Activated CD8-positive, alpha-beta memory T cell treated with anti-CD3 and anti-CD28 coated beads, Interleukin-2, amount 10 ng/mL, durations not matched to agents 7 days and 5 days (primary cell): ENCODE data around the gene HTR3C. TPM values are rescaled to one million over a fixed set of nuclear protein-coding genes. Genes with fewer than 3 reads are reported as not detected.
"Not testable (repeated sequence)": the region's sequence is repeated elsewhere in the genome, so short reads cannot be mapped to it uniquely, and the experiment has no call there.

ENCODE experiments used
- ATAC-seq: fragments of 150-1000 bp; cut with Tn5 transposase; one replicate; pipeline ENCODE4 v1.10.0; 2021; ENCODE audit warnings: moderate library complexity
- CTCF ChIA-PET: fragments of 350-600 bp; sonication (Branson Sonifier 250); formaldehyde crosslinking; loops from one replicate; lab custom pipeline; 2021; ENCODE audit warnings: antibody characterized with exemption; lab: Charles Lee
- DNase-seq: peaks from one replicate; pipeline ENCODE4 v3.0.0-alpha.2; 2020
- H3K27ac Mint-ChIP-seq: one replicate; pipeline ENCODE4 v1.8.0; 2021; ENCODE audit warnings: mild to moderate bottlenecking, mixed read lengths
- H3K27me3 Mint-ChIP-seq: one replicate; pipeline ENCODE4 v1.8.0; 2021; ENCODE audit warnings: mixed read lengths
- H3K36me3 Mint-ChIP-seq: one replicate; pipeline ENCODE4 v1.8.0; 2021; ENCODE audit warnings: mild to moderate bottlenecking, mixed read lengths
- H3K4me1 Mint-ChIP-seq: one replicate; pipeline ENCODE4 v1.8.0; 2021; ENCODE audit warnings: mixed read lengths
- H3K4me3 Mint-ChIP-seq: one replicate; pipeline ENCODE4 v1.8.0; 2021; ENCODE audit warnings: mild to moderate bottlenecking, moderate library complexity, mixed read lengths
- H3K9me3 Mint-ChIP-seq: one replicate; pipeline ENCODE4 v1.8.0; 2022; ENCODE audit warnings: low read depth, mixed read lengths
- total RNA-seq, 2 experiments: library from RNA; stranded (reverse); gene quantifications; one replicate each; pipeline ENCODE4 v1.2.3, GENCODE V29; 2021

HTR3C gene, protein sequence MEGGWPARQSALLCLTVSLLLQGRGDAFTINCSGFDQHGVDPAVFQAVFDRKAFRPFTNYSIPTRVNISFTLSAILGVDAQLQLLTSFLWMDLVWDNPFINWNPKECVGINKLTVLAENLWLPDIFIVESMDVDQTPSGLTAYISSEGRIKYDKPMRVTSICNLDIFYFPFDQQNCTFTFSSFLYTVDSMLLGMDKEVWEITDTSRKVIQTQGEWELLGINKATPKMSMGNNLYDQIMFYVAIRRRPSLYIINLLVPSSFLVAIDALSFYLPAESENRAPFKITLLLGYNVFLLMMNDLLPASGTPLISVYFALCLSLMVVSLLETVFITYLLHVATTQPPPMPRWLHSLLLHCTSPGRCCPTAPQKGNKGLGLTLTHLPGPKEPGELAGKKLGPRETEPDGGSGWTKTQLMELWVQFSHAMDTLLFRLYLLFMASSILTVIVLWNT
- total RNA-seq, result not detected

- CTCF ChIA-PET, result no interaction called here
- no peaks in the 10 kb centered on the region for H3K9me3 Mint-ChIP-seq
- no peak within 1 kb of the TSS for H3K4me3 Mint-ChIP-seq
- H3K36me3 Mint-ChIP-seq, result no peaks in the 10 kb centered on the region
- DNase-seq (no peak), ATAC-seq (no peak)
- H3K27ac Mint-ChIP-seq, result no peak within 1 kb of the TSS
- H3K27me3 Mint-ChIP-seq, result peaks cover 10% of the 10 kb centered on the region
- no peaks in the 10 kb centered on the region for H3K4me1 Mint-ChIP-seq
Measured at GRCh38 chr3:184052767-184053166, at the start of gene HTR3C. HTR3C (plus strand) TSS chr3:184053047; CDS start chr3:184053081, 34 bp downstream.

- CTCF ChIA-PET, result no interaction called here
- no peak for ATAC-seq
- Mint-ChIP-seq H3K4me3 (no peak overlapping the region), H3K9me3 (no peaks in the 10 kb centered on the region), H3K27ac (no peak overlapping the region), H3K4me1 (peaks cover 8% of the 10 kb centered on the region), H3K27me3 (no peaks in the 10 kb centered on the region), H3K36me3 (no peaks in the 10 kb centered on the region)
- DNase-seq, result no peak
Measured at GRCh38 chr3:184003187-184003967, 49.5 kb upstream of the HTR3C start.

DNA sequence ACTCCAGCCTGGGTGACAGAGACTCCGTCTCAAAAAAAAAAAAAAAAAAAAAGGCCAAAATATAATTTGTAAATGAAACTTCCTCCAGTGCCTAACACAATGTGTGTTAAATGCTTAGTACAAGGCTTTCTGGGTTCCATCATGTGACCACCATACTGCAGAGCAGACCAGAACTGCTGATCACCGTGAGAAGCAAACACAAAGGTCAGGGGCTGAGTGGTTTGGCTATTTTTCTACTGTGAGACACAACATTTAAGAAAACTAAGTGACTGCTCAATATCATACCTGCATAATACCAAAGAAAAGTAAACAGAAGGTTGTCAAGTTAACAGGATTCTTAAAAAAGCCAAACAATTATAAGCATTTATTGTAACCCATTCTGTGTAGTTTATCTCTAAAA is 48.4 kb upstream of the HTR3C start:
- Mint-ChIP-seq H3K36me3 (no peaks in the 10 kb centered on the region), H3K27me3 (no peaks in the 10 kb centered on the region), H3K27ac (no peak overlapping the region), H3K4me1 (peaks cover 8% of the 10 kb centered on the region), H3K9me3 (no peaks in the 10 kb centered on the region), H3K4me3 (no peak overlapping the region)
- no peak for ATAC-seq
- CTCF ChIA-PET, result no interaction called here
- no peak for DNase-seq

DNA sequence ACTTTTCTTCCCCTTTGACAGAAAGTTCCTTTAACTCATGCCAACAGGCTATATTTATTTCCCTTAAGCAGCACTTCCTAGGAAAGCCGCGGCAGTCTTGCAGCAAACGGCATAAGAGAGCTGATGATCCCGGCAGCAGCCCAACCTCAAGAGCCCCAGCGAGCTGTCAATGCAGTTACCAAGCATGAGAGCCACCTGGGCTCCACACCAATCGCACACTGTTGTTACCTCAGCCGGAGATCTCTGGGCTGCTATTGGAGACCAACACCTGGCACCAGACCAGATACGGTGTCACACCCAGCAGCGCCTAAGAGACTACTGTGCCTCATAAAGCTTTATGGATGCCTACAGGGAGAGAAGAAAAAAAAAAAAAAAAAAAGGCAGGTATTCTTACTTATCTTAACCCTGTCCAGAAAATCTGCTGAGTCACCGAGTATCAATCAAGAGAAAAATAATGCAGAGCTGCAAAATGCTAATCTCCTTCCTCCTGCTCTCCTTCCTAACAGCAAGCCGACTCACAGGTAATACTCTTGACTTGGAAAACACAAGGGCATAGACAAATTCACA is 46.8 kb upstream of the HTR3C start:
- CTCF ChIA-PET, result interaction anchor here (1.3 to 3.6 kb wide), 3 partner anchors 10 to 111 kb away, joined by 5 to 15 read pairs (median 8); partner anchors contain the start of gene ABCC5
- DNase-seq (no peak), ATAC-seq (no peak)
- Mint-ChIP-seq H3K27ac (no peak overlapping the region), H3K36me3 (no peaks in the 10 kb centered on the region), H3K4me1 (peaks cover 8% of the 10 kb centered on the region), H3K4me3 (no peak overlapping the region), H3K27me3 (no peaks in the 10 kb centered on the region), H3K9me3 (no peaks in the 10 kb centered on the region)

DNA sequence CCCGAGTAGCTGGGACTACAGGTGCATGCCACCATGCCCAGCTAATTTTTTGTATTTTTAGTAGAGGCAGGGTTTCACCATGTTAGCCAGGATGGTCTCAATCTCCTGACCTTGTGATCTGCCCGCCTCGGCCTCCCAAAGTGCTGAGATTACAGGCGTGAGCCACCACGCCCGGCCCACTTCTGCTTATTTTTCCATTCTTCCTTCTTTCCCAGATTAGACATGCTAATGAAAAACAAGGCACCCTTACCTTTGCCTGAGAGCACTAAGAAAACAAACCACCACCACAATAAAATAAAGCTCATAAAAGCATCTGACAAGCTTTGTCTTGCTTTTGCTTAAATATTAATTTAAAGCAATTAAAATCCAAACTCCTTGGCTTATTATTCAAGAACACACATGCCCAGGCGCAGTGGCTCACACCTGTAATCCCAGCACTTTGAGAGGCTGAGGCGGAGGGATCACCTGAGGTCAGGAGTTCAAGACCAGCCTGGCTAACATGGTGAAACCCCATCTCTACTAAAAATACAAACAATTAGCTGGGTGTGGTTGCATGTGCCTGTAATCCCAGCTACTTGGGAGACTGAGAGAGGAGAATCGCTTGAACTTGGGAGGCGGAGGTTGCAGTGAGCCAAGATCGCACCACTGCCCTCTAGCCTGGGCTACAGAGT is 45.6 kb upstream of the HTR3C start:
- CTCF ChIA-PET, result interaction anchor here (1.3 to 3.6 kb wide), 2 partner anchors 11 to 112 kb away, joined by 5 to 15 read pairs; partner anchors contain the start of gene ABCC5
- H3K9me3 Mint-ChIP-seq, ATAC-seq, H3K4me1 Mint-ChIP-seq, H3K27me3 Mint-ChIP-seq, H3K36me3 Mint-ChIP-seq, H3K27ac Mint-ChIP-seq, DNase-seq, H3K4me3 Mint-ChIP-seq: not testable (repeated sequence)

- ATAC-seq, result no peak
- Mint-ChIP-seq H3K9me3 (no peaks in the 10 kb centered on the region), H3K4me1 (peaks cover 8% of the 10 kb centered on the region), H3K36me3 (no peaks in the 10 kb centered on the region), H3K27me3 (no peaks in the 10 kb centered on the region), H3K27ac (no peak overlapping the region), H3K4me3 (no peak overlapping the region)
- CTCF ChIA-PET, result interaction anchor here (3.6 kb wide), 1 partner anchor 10 kb away, joined by 15 read pairs; the partner anchor contains the start of gene ABCC5
- DNase-seq, result no peak
Measured at GRCh38 chr3:184008161-184008560, 44.7 kb upstream of the HTR3C start.

GRCh38 chr3:184011230-184011876 is 41.5 kb upstream of the HTR3C start:
- Mint-ChIP-seq H3K27me3 (no peaks in the 10 kb centered on the region), H3K4me1 (peaks cover 11% of the 10 kb centered on the region), H3K27ac (no peak overlapping the region), H3K36me3 (no peaks in the 10 kb centered on the region), H3K9me3 (no peaks in the 10 kb centered on the region), H3K4me3 (no peak overlapping the region)
- ATAC-seq (no peak), DNase-seq (no peak)
- CTCF ChIA-PET, result no interaction called here

DNA sequence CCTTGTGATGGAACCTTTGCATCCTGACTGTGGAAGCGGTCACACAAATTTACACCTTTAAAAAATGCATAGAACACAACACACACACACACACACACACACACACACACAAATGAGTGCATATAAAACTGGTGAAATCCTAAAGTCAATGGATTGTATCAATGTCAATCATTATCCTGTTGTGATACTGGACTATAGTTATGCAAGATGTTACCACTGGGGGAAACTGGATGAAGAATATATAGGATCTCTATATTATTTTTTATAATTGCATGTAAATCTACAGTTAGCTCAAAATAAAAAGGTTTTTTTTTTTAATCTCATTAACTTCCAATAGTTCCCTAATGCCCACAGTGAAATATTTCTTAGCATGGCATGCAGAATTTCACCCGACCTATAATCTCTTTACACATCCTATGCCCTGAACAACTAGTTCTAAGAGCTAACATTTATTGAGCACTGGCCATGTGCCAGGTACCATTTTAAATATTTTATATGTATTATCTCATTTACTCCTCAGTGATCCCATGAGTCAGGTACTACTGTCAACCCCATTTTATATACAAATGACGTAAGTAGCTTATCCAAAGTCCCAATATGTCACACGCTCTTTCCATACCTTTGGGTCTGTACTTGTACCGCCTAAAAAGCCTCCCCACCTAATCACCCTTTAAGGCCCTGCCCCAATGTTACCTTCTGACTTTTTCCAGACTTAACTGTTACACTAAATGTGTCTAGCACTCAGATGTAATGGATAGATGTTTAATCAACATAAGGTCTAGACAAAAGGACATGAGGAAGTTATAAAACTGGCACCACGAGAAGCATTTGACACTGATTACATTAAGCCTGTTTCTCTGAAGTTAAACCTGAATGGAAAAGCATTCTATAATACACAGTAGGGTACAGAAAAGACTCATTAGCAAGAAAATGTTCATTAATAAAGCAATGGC is 40.6 kb upstream of the HTR3C start:
- H3K4me3 Mint-ChIP-seq, result no peak overlapping the region
- no peaks in the 10 kb centered on the region for H3K9me3 Mint-ChIP-seq
- CTCF ChIA-PET, result no interaction called here
- H3K27ac Mint-ChIP-seq, result no peak overlapping the region
- no peaks in the 10 kb centered on the region for H3K27me3 Mint-ChIP-seq
- no peak for ATAC-seq
- no peak for DNase-seq
- H3K4me1 Mint-ChIP-seq, result peaks cover 16% of the 10 kb centered on the region
- H3K36me3 Mint-ChIP-seq, result no peaks in the 10 kb centered on the region

- H3K4me1 Mint-ChIP-seq, result peaks cover 25% of the 10 kb centered on the region
- H3K36me3 Mint-ChIP-seq, result no peaks in the 10 kb centered on the region
- CTCF ChIA-PET, result interaction anchor here (0.7 to 3.3 kb wide), 10 partner anchors 9 to 230 kb away, joined by 3 to 22 read pairs (median 4); partner anchors contain the start of gene EIF2B5
- no peaks in the 10 kb centered on the region for H3K9me3 Mint-ChIP-seq
- H3K27me3 Mint-ChIP-seq, result peaks cover 11% of the 10 kb centered on the region
- H3K4me3 Mint-ChIP-seq, result no peak overlapping the region
- no peak for ATAC-seq
- DNase-seq, result no peak
- H3K27ac Mint-ChIP-seq, result no peak overlapping the region
Measured at GRCh38 chr3:184015381-184016019, 37.3 kb upstream of the HTR3C start.

DNA sequence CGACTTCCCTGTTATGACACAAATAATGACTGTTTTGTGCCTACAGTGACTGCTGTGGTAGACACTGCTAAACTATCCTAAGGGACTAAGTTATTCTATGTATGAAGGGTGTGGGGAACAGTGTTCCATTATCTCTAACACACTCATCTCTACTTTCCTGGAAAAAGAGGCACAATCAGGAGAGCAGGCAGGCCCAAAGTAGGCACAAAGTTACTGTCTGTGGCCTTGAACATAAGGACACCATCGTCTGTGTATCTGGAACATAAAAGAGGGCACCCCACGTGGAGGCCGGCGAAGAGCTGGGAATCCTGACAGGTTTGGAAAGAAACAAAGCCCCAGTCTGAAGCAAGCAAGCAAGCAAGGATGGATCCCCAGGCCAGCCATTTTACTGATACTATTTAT is 36.7 kb upstream of the HTR3C start:
- no peak for ATAC-seq

More for the DNA sequence above, 36.7 kb upstream of the HTR3C start:
- H3K27ac Mint-ChIP-seq, result no peak overlapping the region
- H3K4me3 Mint-ChIP-seq, result peak overlapping the region; percentile 99
- no peak for DNase-seq
- H3K36me3 Mint-ChIP-seq, result no peaks in the 10 kb centered on the region
- H3K27me3 Mint-ChIP-seq, result peaks cover 14% of the 10 kb centered on the region
- H3K4me1 Mint-ChIP-seq, result peaks cover 25% of the 10 kb centered on the region
- CTCF ChIA-PET, result interaction anchor here (1.0 to 3.3 kb wide), 7 partner anchors 10 to 120 kb away, joined by 3 to 22 read pairs (median 5); no protein-coding TSS in a partner anchor
- no peaks in the 10 kb centered on the region for H3K9me3 Mint-ChIP-seq
